HG03457 (cell line): ENCODE data around the gene POLR3B.

Experiments used
- ATAC-seq: cut with Tn5 transposase; IDR thresholded peaks from one replicate; pipeline ENCODE4 v1.9.1; 2021; ENCODE audit warnings: moderate number of reproducible peaks; ENCODE audit not compliant: unreplicated experiment

POLR3B gene

GRCh38 chr12:106527356-106527755, 169.8 kb downstream of the POLR3B start:
- ATAC-seq = no peak

GRCh38 chr12:106541201-106541600, 183.7 kb downstream of the POLR3B start:
- ATAC-seq = no peak

GRCh38 chr12:106551410-106551809, 193.9 kb downstream of the POLR3B start:
- no peak for ATAC-seq

GRCh38 chr12:106552228-106552627, 194.7 kb downstream of the POLR3B start:
- ATAC-seq = no peak
